ENCODE measurements around the gene SH3PXD2A. TPM values are rescaled to one million over a fixed set of nuclear protein-coding genes. Genes with fewer than 3 reads are reported as not detected.

Gene SH3PXD2A
- total RNA-seq, 1 experiment from 2014 or later, result 4.5 TPM

DNA sequence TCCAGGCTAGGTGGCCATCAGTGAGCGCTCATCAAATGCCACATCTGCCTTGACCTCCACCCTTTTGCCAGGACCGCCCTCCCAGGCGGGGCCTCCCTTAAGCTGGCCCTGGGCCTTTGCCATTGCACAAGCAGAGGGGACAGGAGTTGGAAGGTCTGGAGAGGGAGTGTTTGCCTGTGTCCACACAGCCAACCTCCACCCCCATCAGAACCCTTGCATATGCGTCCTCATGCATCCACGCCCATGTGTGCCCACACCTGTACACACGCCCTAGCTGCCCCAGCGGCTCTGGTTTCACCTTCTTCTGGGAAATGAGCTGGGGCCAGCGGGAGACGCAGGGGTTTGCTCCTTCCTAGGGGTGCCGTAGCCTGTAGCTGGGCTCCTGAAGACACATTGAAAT, 297.9 kb downstream of the SH3PXD2A start:
- Histone ChIP-seq H3K23ac (ENCODE audit: insufficient read length, low read depth, low read length) (no peak overlapping the region), H3K4me1 (ENCODE audit: insufficient read depth, low read length) (no peaks in the 10 kb centered on the region), H3K27ac (ENCODE audit: insufficient read length, low read depth, low read length) (no peak overlapping the region), H3K56ac (ENCODE audit: insufficient read length, low read depth, low read length) (no peak overlapping the region), H2AFZ (ENCODE audit: low read length) (no peak overlapping the region), H4K91ac (ENCODE audit: insufficient read length, low read depth, low read length) (no peak overlapping the region), H2BK15ac (ENCODE audit: low read depth, low read length) (no peak overlapping the region), H4K20me1 (ENCODE audit: control insufficient read depth, insufficient read depth, insufficient read length) (no peaks in the 10 kb centered on the region), H3K9me3 (ENCODE audit: control insufficient read depth, low read depth, low read length) (no peaks in the 10 kb centered on the region), H4K5ac (ENCODE audit: insufficient read length, low read depth, low read length) (no peak overlapping the region), H2AK5ac (ENCODE audit: insufficient read length, low read length) (no peak overlapping the region), H3K23me2 (ENCODE audit: insufficient read length, low read depth, low read length, poor library complexity, severe bottlenecking) (no peaks in the 10 kb centered on the region), H3K18ac (ENCODE audit: insufficient read length, low read depth, low read length) (no peak overlapping the region), H3T11ph (ENCODE audit: low read length) (no peak overlapping the region), H3K79me2 (ENCODE audit: insufficient read depth, low read length) (no peaks in the 10 kb centered on the region), H3K14ac (ENCODE audit: insufficient read depth, low read length) (no peak overlapping the region), H2BK5ac (ENCODE audit: insufficient read length, low read length) (no peak overlapping the region), H3K27me3 (ENCODE audit: insufficient read depth, low read length) (peaks cover 2% of the 10 kb centered on the region; the same call in 1 of the 2 replicates), H3K4me2 (ENCODE audit: insufficient read depth, insufficient read length, low read length) (no peak overlapping the region), H3K4ac (ENCODE audit: low read depth, low read length) (no peak overlapping the region), H2BK20ac (ENCODE audit: low read depth, low read length, poor library complexity, severe bottlenecking) (no peak overlapping the region), H2BK120ac (ENCODE audit: low read depth, low read length, poor library complexity, severe bottlenecking) (no peak overlapping the region), H3K79me1 (ENCODE audit: insufficient read depth, low read depth, low read length, poor library complexity, severe bottlenecking) (no peaks in the 10 kb centered on the region), H2BK12ac (ENCODE audit: insufficient read length, low read depth, low read length) (no peak overlapping the region), H4K8ac (replicated peaks; ENCODE audit: insufficient read length, low read depth, low read length) (no peak overlapping the region), H3K9ac (ENCODE audit: extremely low read depth, insufficient read length, low read length) (no peak overlapping the region)
- Mint-ChIP-seq H3K4me3 (no peak overlapping the region), H3K27me3 (ENCODE audit: low read depth) (peaks cover 48% of the 10 kb centered on the region), H3K27ac (no peak overlapping the region), H3K9me3 (no peaks in the 10 kb centered on the region; a peak in 2 of 5 replicates), H3K36me3 (ENCODE audit: insufficient read depth in 1 of 3, low read depth in 3 of 3) (no peaks in the 10 kb centered on the region; a peak in 1 of 7 replicates), H3K4me1 (peaks cover 2 to 11% of the 10 kb centered on the region in 2 experiments; a peak in 2 of 4 replicates)
- TF ChIP-seq, protein P1, sequence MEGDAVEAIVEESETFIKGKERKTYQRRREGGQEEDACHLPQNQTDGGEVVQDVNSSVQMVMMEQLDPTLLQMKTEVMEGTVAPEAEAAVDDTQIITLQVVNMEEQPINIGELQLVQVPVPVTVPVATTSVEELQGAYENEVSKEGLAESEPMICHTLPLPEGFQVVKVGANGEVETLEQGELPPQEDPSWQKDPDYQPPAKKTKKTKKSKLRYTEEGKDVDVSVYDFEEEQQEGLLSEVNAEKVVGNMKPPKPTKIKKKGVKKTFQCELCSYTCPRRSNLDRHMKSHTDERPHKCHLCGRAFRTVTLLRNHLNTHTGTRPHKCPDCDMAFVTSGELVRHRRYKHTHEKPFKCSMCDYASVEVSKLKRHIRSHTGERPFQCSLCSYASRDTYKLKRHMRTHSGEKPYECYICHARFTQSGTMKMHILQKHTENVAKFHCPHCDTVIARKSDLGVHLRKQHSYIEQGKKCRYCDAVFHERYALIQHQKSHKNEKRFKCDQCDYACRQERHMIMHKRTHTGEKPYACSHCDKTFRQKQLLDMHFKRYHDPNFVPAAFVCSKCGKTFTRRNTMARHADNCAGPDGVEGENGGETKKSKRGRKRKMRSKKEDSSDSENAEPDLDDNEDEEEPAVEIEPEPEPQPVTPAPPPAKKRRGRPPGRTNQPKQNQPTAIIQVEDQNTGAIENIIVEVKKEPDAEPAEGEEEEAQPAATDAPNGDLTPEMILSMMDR (conservative IDR thresholded peaks at IDR 0.05), result no peak
- WGBS (ENCODE audit: extremely low coverage, insufficient read length, low lambda C conversion rate), result no CpG with 5 or more reads among the region's 10 CpGs
- DNase-seq, result no peak

Data from H9 (cell line).